ENCODE results near the gene ANAPC16.

Gene ANAPC16

DNA sequence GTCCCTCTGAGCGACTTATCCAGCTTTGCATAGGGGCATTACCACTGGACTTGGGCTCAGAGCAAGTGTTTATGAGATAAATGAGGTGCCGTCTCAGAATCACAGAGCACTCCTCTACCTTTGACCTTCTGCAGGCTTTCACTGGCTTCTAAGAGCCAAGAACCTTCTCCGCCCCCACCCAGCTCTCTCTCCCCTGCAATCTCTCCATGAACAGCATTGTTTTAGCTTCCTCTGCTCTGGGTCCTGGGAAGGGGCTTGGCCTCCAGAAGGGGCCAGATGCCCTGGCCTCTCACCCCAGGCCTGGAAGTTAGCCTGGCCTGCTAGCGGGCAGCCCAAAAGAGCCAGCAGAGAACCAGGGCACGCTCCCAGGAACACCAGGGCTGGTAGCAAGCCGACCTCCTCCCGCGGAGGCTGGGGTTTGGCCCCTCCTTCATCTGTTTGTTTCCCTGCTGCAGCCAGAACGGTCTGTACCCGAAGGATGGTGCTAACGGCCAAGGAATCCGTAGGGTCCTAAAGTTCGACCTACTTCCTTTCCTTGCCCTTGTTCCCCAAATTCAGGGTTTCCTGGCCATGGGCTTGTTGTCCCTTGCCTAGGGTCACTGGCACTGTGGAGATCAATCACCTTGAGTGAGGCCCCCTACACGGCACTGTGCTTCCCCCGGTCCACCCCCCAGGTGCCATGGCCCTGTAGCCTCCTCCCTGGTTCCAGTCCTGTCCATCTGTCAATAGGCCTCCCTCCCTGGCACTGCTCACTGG lies 39.2 kb downstream of the ANAPC16 start:
- H2AFZ ChIP-seq (ENCODE audit: low read length) = no peak overlapping the region

DNA sequence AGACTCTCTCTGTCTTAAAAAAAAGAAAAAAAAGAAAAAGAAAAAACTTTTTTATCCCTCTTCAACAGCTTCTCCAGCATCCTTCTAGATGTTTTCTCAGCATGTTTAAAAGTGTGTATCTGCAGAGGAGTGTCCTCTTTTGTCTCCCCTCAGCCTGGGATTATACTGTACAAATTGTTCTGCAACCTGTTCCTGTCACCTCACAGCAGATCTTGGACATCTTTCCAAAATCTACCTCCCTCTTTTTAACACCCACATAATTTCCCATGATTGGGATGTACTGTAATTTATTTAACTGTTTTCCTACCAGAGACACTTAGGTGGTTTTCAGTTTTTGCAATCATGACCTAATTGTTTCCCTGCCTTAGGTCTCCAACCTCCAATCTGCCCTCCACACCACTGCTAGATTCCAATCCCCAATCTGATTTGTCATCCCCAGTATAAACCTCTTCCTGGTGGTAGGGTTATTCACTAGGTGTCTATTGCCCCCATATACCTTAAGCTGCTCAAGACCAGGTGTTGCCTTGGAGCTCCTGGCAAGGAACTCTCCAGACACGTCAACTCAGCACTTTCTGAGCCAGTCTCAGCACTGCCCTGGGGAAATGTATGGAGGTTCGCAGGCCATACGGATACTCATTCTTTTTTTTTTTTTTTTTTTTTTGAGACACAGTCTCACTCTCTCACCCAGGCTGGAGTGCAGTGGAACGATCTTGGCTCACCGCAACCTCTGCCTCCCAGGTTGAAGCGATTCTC lies 40.3 kb downstream of the ANAPC16 start:
- no peak overlapping the region for H2AFZ ChIP-seq (ENCODE audit: low read length)
- H3F3A ChIP-seq (ENCODE audit: insufficient read depth, low read length) = no peaks in the 10 kb centered on the region
- peaks cover 58% of the 10 kb centered on the region for H3K4me1 ChIP-seq (ENCODE audit: insufficient read depth, low read length, severe bottlenecking)
- no peaks in the 10 kb centered on the region for H3K9me3 ChIP-seq (ENCODE audit: low read length)
- H3K79me2 ChIP-seq (ENCODE audit: insufficient read depth, low read length) = no peaks in the 10 kb centered on the region
- H3K36me3 ChIP-seq (ENCODE audit: insufficient read depth, low read length) = no peaks in the 10 kb centered on the region
- no peak overlapping the region for H3K4me3 ChIP-seq (ENCODE audit: low read depth, low read length, poor library complexity, severe bottlenecking)
- no peaks in the 10 kb centered on the region for H3K9me2 ChIP-seq (ENCODE audit: low read depth, low read length)
- no peak overlapping the region for H3K4me2 ChIP-seq (ENCODE audit: low read length)
- H4K20me1 ChIP-seq (ENCODE audit: insufficient read depth, low read length) = no peaks in the 10 kb centered on the region
- H3K9ac ChIP-seq (ENCODE audit: low read length) = no peak overlapping the region
- TF ChIP-seq CTCF (IDR thresholded peaks at IDR 0.05; ENCODE audit: low read length) (no peak), EZH2 (IDR thresholded peaks at IDR 0.05; ENCODE audit: borderline replicate concordance, low read length) (no peak)
- no peaks in the 10 kb centered on the region for H3K27me3 ChIP-seq (ENCODE audit: insufficient read depth, low read length)
- H3K27ac ChIP-seq (ENCODE audit: low read depth, low read length, poor library complexity, severe bottlenecking) = peak overlapping the region; percentile 82

More for the DNA sequence above, 39.2 kb downstream of the ANAPC16 start:
- Histone ChIP-seq H3K27ac (ENCODE audit: low read depth, low read length, poor library complexity, severe bottlenecking) (peak overlapping the region; percentile 82), H3F3A (ENCODE audit: insufficient read depth, low read length) (no peaks in the 10 kb centered on the region), H3K9ac (ENCODE audit: low read length) (peak overlapping the region; percentile 48; the same call in 1 of the 2 replicates), H3K9me3 (ENCODE audit: low read length) (no peaks in the 10 kb centered on the region), H3K9me2 (ENCODE audit: low read depth, low read length) (no peaks in the 10 kb centered on the region), H4K20me1 (ENCODE audit: insufficient read depth, low read length) (no peaks in the 10 kb centered on the region), H3K4me3 (ENCODE audit: low read depth, low read length, poor library complexity, severe bottlenecking) (no peak overlapping the region), H3K79me2 (ENCODE audit: insufficient read depth, low read length) (no peaks in the 10 kb centered on the region), H3K36me3 (ENCODE audit: insufficient read depth, low read length) (no peaks in the 10 kb centered on the region), H3K4me1 (ENCODE audit: insufficient read depth, low read length, severe bottlenecking) (peaks cover 46% of the 10 kb centered on the region), H3K4me2 (ENCODE audit: low read length) (peak overlapping the region; percentile 30; the same call in 1 of the 2 replicates), H3K27me3 (ENCODE audit: insufficient read depth, low read length) (no peaks in the 10 kb centered on the region)
- no peak for TF ChIP-seq CTCF (IDR thresholded peaks at IDR 0.05; ENCODE audit: low read length)
- TF ChIP-seq EZH2 (IDR thresholded peaks at IDR 0.05; ENCODE audit: borderline replicate concordance, low read length) = no peak

DNA sequence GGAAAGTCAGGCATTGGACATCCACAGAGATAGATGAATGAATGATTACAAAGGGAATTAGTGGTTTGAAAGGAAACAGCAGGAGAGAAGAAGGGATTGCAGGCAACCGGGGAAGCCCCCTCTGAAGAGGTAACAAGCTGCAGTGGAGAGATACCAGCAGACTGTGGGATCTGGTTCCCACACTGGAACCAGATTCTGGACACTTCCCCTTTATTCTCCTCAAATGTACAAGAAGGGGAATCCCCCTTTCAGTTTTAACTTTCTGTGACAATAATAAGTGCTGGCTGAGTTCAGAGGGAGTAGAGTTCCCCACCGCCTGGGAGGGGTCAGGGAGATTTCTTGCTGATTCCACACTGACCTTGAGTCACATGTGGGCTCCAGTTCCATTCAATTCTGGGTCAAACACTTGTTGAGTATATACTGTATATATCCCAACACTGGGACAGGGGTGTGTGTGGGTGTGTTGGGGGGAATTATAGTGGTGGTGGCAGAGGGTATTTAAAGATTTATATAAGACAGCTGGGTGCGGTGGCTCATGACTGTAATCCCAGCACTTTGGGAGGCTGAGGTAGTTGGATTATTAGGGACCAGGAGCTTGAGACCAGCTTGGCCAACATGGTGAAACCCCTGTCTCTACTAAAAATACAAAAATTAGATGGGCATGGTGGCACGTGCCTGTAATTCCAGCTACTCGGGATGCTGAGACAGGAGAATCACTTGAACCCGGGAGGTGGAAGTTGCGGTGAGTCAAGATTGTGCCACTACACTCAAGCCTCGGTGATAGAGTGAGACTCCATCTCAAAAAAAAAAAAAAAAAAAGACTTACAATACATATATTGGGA lies 41.5 kb downstream of the ANAPC16 start:
- Histone ChIP-seq H4K20me1 (ENCODE audit: insufficient read depth, low read length) (no peaks in the 10 kb centered on the region), H3K4me1 (ENCODE audit: insufficient read depth, low read length, severe bottlenecking) (peaks cover 69% of the 10 kb centered on the region), H3K79me2 (ENCODE audit: insufficient read depth, low read length) (no peaks in the 10 kb centered on the region), H3K27ac (ENCODE audit: low read depth, low read length, poor library complexity, severe bottlenecking) (peak overlapping the region; percentile 44), H3K9ac (ENCODE audit: low read length) (no peak overlapping the region), H3K4me3 (ENCODE audit: low read depth, low read length, poor library complexity, severe bottlenecking) (no peak overlapping the region), H3K9me3 (ENCODE audit: low read length) (no peaks in the 10 kb centered on the region), H3F3A (ENCODE audit: insufficient read depth, low read length) (no peaks in the 10 kb centered on the region), H3K36me3 (ENCODE audit: insufficient read depth, low read length) (no peaks in the 10 kb centered on the region), H3K27me3 (ENCODE audit: insufficient read depth, low read length) (no peaks in the 10 kb centered on the region), H2AFZ (ENCODE audit: low read length) (no peak overlapping the region), H3K4me2 (ENCODE audit: low read length) (no peak overlapping the region), H3K9me2 (ENCODE audit: low read depth, low read length) (no peaks in the 10 kb centered on the region)
- TF ChIP-seq CTCF (IDR thresholded peaks at IDR 0.05; ENCODE audit: low read length) (no peak), EZH2 (IDR thresholded peaks at IDR 0.05; ENCODE audit: borderline replicate concordance, low read length) (no peak)

Measured in OCI-LY1 (cell line).